H1 (cell line): ENCODE data around the gene HOMER3. TPM values are rescaled to one million over a fixed set of nuclear protein-coding genes. Genes with fewer than 3 reads are reported as not detected.

Experiments
- BACH1 ChIP-seq: IDR thresholded peaks from 2 replicates; pipeline ENCODE4 v1.6.1; 2012; ENCODE audit warnings: low read length, improper control_type of control experiment
- KDM4A ChIP-seq: IDR thresholded peaks from one replicate; pipeline ENCODE4 v1.7.1; 2012; ENCODE audit warnings: low read depth, mild to moderate bottlenecking, moderate library complexity, low read length, inconsistent platforms; ENCODE audit not compliant: severe bottlenecking
- KDM5A ChIP-seq: fragments of 200-600 bp; IDR thresholded peaks from 2 replicates; pipeline ENCODE4 v1.7.1; 2012; ENCODE audit warnings: mild to moderate bottlenecking, low read length, inconsistent platforms, mixed read lengths
- NANOG ChIP-seq: IDR thresholded peaks from 2 replicates; pipeline ENCODE4 v1.6.1; 2011; ENCODE audit warnings: low read length, low read depth, mild to moderate bottlenecking, inconsistent platforms; ENCODE audit not compliant: insufficient read depth, poor library complexity, severe bottlenecking
- SIRT6 ChIP-seq: IDR thresholded peaks from one replicate; pipeline ENCODE4 v1.7.1; 2012; ENCODE audit warnings: low read length, inconsistent platforms
- polyA plus RNA-seq, 7 experiments: library from polyadenylated mRNA; depleted of rRNA in 3 of 7; stranded (reverse) in 5 of 7; unstranded in 2 of 7; fragments of >200 nt in 5 of 7; fragments of 200-250 nt in 2 of 7; gene quantifications; 1 replicate in 5 of 7; 2 replicates in 1 of 7; 4 replicates in 1 of 7; pipeline versions ENCODE4 v1.2.1 to v1.2.3, GENCODE V29; 2011 to 2013; ENCODE audit warnings: missing spikeins in 2 of 7, mixed read lengths in 2 of 7
- total RNA-seq: library from RNA; stranded (reverse); fragmentation: NEBNext Ultra II Directional; extraction: Animal tissue kit (Norgen Biotek cat#: 25700); gene quantifications from 2 replicates; pipeline ENCODE4 v1.2.1, GENCODE V29; 2021
- TF ChIP-seq, protein P1 (sequence below): IDR thresholded peaks from 2 replicates; pipeline ENCODE4 v1.6.1; 2011; ENCODE audit warnings: low read length, improper control_type of control experiment

Gene HOMER3
- total and polyA plus RNA-seq, 2 of the 8 experiments (the other 6 are each of a cell fraction or from before 2014, with no cell fraction given): 28.3 to 41.6 TPM

DNA sequence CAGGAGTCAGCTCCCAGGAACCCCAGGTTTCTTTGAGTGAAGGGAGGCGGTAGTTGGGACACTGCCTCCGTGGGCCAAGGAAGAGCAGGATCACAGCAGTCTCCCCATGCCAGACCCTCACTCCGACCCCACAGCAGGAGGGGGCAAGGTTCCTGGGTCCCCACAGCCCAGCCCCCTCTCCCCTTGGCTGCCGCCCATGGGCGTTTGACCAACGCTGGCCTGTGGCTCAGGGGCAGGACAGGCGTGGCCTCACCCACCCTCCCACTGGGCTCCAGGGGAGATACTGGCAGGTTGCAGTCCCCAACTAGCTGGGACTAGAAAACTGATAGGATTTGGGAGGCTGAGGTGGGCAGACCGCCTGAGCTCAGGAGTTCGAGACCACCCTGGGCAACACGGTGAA, 31.0 kb downstream of the HOMER3 start (continued):
- TF ChIP-seq, protein P1, sequence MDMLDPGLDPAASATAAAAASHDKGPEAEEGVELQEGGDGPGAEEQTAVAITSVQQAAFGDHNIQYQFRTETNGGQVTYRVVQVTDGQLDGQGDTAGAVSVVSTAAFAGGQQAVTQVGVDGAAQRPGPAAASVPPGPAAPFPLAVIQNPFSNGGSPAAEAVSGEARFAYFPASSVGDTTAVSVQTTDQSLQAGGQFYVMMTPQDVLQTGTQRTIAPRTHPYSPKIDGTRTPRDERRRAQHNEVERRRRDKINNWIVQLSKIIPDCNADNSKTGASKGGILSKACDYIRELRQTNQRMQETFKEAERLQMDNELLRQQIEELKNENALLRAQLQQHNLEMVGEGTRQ: no peak
- TF ChIP-seq NANOG (no peak), BACH1 (no peak), KDM4A (no peak), KDM5A (no peak), SIRT6 (no peak)
- TF ChIP-seq, all 59 proteins: peak for 0
